GM12892 (cell line): ENCODE measurements around the gene RPS19BP1.

Source experiments
- POLR2A ChIP-seq: IDR thresholded peaks from 2 replicates; pipeline ENCODE4 v1.6.1; 2011; ENCODE audit warnings: low read depth, low read length, control low read depth
- POLR2AphosphoS5 ChIP-seq: IDR thresholded peaks from 2 replicates; pipeline ENCODE4 v1.6.1; 2011; ENCODE audit warnings: low read depth, low read length, control low read depth

DNA sequence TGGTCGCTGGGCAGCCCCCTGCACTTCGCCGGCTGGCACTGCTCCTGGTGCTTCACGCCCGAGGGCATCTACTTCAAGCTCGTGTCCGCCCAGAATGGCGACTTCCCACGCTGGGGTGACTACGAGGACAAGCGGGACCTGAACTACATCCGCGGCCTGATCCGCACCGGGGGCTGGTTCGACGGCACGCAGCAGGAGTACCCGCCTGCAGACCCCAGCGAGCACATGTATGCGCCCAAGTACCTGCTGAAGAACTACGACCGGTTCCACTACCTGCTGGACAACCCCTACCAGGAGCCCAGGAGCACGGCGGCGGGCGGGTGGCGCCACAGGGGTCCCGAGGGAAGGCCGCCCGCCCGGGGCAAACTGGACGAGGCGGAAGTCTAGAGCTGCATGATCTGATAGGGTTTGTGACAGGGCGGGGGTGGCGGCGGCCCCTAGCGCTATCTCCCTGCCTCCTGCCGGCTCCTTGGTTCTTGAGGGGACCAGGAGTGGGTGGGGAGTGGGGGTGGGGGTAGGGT, 43.9 kb downstream of the RPS19BP1 start:
- TF ChIP-seq POLR2AphosphoS5, result no peak
- no peak for TF ChIP-seq POLR2A
